WTC11 (cell line): ENCODE results near the gene POLR2A. TPM values are rescaled to one million over a fixed set of nuclear protein-coding genes. Genes with fewer than 3 reads are reported as not detected.

ENCODE experiments used
- ATAC-seq: fragments of 200-7000 bp; cut with Tn5 transposase; 2 replicates; pipeline ENCODE4 v1.10.0; 2021; ENCODE audit warnings: mild to moderate bottlenecking, moderate library complexity
- CTCF ChIA-PET: fragments of 300-600 bp; sonication (Branson Sonifier 250); formaldehyde crosslinking; loops from one replicate; lab custom pipeline; 2021; ENCODE audit warnings: antibody characterized with exemption; lab: Charles Lee
- POLR2A ChIA-PET: fragments of 350-600 bp; sonication (Branson Sonifier 250); formaldehyde crosslinking; loops from one replicate; lab custom pipeline; 2021; ENCODE audit warnings: antibody characterized with exemption; lab: Charles Lee
- DNase-seq: peaks from one replicate; pipeline ENCODE4 v3.0.0; 2021; ENCODE audit warnings: low spot score
- H3K27ac Mint-ChIP-seq: 2 replicates; pipeline ENCODE4 v1.8.0; 2021; ENCODE audit warnings: mixed read lengths
- H3K27me3 Mint-ChIP-seq: 2 replicates; pipeline ENCODE4 v1.8.0; 2021; ENCODE audit warnings: low read depth, mild to moderate bottlenecking, moderate library complexity, mixed read lengths
- H3K36me3 Mint-ChIP-seq: 2 replicates; pipeline ENCODE4 v1.8.0; 2021; ENCODE audit warnings: mixed read lengths
- H3K4me1 Mint-ChIP-seq: 2 replicates; pipeline ENCODE4 v1.8.0; 2022; ENCODE audit warnings: mixed read lengths
- H3K4me3 Mint-ChIP-seq: 2 replicates; pipeline ENCODE4 v1.8.0; 2021; ENCODE audit warnings: mild to moderate bottlenecking, moderate library complexity, mixed read lengths
- H3K9me3 Mint-ChIP-seq: 2 replicates; pipeline ENCODE4 v1.8.0; 2021; ENCODE audit warnings: mixed read lengths
- FOXJ3 ChIP-seq: sonication (generic); formaldehyde crosslinking; IDR thresholded peaks from 2 replicates; pipeline ENCODE4 v1.9.0; 2021; ENCODE audit warnings: missing genetic modification reagents, mild to moderate bottlenecking, borderline replicate concordance
- JUN ChIP-seq: sonication (generic); formaldehyde crosslinking; IDR thresholded peaks from 2 replicates; pipeline ENCODE4 v1.8.0; 2023; ENCODE audit warnings: mild to moderate bottlenecking, missing genetic modification reagents
- KAT7 ChIP-seq: sonication (generic); formaldehyde crosslinking; IDR thresholded peaks from 2 replicates; pipeline ENCODE4 v1.8.1; 2023; ENCODE audit warnings: missing genetic modification reagents, mild to moderate bottlenecking, borderline replicate concordance
- NFE2L1 ChIP-seq: sonication (generic); formaldehyde crosslinking; IDR thresholded peaks from 2 replicates; pipeline ENCODE4 v1.8.1; 2023; ENCODE audit warnings: missing genetic modification reagents
- TP53 ChIP-seq: sonication (generic); formaldehyde crosslinking; IDR thresholded peaks from 2 replicates; pipeline ENCODE4 v1.8.1; 2023; ENCODE audit warnings: mild to moderate bottlenecking, missing genetic modification reagents
- ZNF121 ChIP-seq: sonication (generic); formaldehyde crosslinking; IDR thresholded peaks from 2 replicates; pipeline ENCODE4 v1.8.0; 2023; ENCODE audit warnings: missing genetic modification reagents
- total RNA-seq: library from RNA; stranded (reverse); gene quantifications from 3 replicates; pipeline ENCODE4 v1.2.3, GENCODE V29; 2021
- TF ChIP-seq, protein P1 (sequence below): fragments of 250-450 bp; sonication (Bioruptor Pico); IDR thresholded peaks from 2 replicates; pipeline ENCODE4 v1.9.0; 2021; ENCODE audit warnings: mild to moderate bottlenecking
- TF ChIP-seq, protein P2 (sequence below): sonication (generic); formaldehyde crosslinking; IDR thresholded peaks from 2 replicates; pipeline ENCODE4 v1.8.1; 2023; ENCODE audit warnings: mild to moderate bottlenecking, moderate library complexity, missing genetic modification reagents
- TF ChIP-seq, protein P3 (sequence below): sonication (generic); formaldehyde crosslinking; IDR thresholded peaks from 2 replicates; pipeline ENCODE4 v1.8.1; 2023; ENCODE audit warnings: mild to moderate bottlenecking, missing genetic modification reagents, moderate library complexity
- TF ChIP-seq, protein P4 (sequence below): sonication (generic); formaldehyde crosslinking; IDR thresholded peaks from 2 replicates; pipeline ENCODE4 v1.8.1; 2022; ENCODE audit warnings: missing genetic modification reagents, borderline replicate concordance
- TF ChIP-seq, protein P5 (sequence below): fragments of 250-450 bp; sonication (Bioruptor Pico); IDR thresholded peaks from 2 replicates; pipeline ENCODE4 v1.9.0; 2021; ENCODE audit warnings: moderate library complexity, mild to moderate bottlenecking, inconsistent platforms, borderline replicate concordance
- TF ChIP-seq, protein P6 (sequence below): fragments of 250-450 bp; sonication (Bioruptor Pico); IDR thresholded peaks from 2 replicates; pipeline ENCODE4 v1.8.0; 2021; ENCODE audit warnings: mild to moderate bottlenecking
- TF ChIP-seq, protein P7 (sequence below): sonication (generic); formaldehyde crosslinking; IDR thresholded peaks from 2 replicates; pipeline ENCODE4 v1.8.1; 2022; ENCODE audit warnings: mild to moderate bottlenecking, missing genetic modification reagents, moderate library complexity, borderline replicate concordance
- TF ChIP-seq, protein P8 (sequence below): sonication (generic); formaldehyde crosslinking; IDR thresholded peaks from 2 replicates; pipeline ENCODE4 v1.8.1; 2023; ENCODE audit warnings: mild to moderate bottlenecking, missing genetic modification reagents
- TF ChIP-seq, protein P9 (sequence below): sonication (generic); formaldehyde crosslinking; IDR thresholded peaks from 2 replicates; pipeline ENCODE4 v1.8.1; 2022; ENCODE audit warnings: mild to moderate bottlenecking, moderate library complexity, missing genetic modification reagents

Gene POLR2A
- total RNA-seq, 1 experiment from 2014 or later, result 170 TPM

DNA sequence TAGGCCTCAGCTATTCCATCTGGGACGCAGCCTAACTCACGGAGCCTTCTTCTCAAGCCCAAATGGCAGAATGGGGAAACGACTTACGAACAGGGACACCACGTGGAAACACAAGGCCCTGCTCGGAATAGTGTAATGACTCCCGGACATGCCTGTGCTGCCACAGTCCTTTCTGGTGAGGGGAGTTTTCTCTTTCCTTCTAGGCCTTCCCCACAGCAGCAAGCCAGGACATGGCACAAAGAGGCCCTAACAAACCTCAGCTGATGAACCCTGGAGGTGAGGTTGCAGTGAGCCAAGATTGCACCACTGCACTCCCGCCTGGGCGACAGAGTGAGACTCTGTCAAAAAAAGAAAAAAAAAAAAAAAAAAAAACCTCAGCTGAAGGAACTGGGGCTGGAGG lies 20.1 kb upstream of the POLR2A start:
- ChIA-PET POLR2A (interaction anchor here (0.5 kb wide), 1 partner anchor 83 kb away, joined by 4 read pairs; no protein-coding TSS in a partner anchor), CTCF (interaction anchor here (0.6 kb wide), 1 partner anchor 93 kb away, joined by 3 read pairs; no protein-coding TSS in a partner anchor)

DNA sequence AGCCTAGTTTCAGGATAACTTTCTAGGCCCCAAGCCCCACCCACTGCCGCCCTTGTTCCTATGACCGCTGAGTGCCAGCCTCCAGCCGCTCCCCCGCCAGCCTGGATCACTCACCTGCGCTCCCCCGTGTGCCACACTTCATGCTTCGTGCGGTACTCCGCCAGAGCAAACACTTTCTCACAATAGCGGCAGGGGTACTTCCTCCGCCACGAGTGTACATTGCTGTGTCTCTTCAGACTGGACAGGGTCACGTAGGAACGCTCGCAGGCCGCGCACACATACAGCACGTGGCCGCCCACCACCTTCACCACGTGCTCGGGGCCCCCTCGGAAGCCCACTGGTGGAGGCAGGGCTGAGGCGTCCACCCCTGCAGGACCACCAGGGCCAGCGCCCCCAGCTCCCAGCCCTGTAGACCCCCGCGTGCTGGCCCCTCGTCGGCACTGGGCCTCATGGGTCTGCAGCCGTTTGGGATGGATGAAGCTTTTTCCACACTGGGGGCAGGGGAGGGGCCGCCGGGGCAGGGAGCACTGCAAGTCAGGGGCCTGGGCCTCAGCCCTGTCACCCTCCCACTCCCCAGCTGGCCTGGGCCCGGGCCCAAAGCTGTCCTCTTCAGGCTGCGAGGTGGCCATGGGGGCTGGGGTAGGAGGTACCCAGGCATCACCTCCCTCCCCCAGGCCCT lies 18.4 kb upstream of the POLR2A start:
- no peak overlapping the region for H3K27ac Mint-ChIP-seq
- TF ChIP-seq, protein P1, sequence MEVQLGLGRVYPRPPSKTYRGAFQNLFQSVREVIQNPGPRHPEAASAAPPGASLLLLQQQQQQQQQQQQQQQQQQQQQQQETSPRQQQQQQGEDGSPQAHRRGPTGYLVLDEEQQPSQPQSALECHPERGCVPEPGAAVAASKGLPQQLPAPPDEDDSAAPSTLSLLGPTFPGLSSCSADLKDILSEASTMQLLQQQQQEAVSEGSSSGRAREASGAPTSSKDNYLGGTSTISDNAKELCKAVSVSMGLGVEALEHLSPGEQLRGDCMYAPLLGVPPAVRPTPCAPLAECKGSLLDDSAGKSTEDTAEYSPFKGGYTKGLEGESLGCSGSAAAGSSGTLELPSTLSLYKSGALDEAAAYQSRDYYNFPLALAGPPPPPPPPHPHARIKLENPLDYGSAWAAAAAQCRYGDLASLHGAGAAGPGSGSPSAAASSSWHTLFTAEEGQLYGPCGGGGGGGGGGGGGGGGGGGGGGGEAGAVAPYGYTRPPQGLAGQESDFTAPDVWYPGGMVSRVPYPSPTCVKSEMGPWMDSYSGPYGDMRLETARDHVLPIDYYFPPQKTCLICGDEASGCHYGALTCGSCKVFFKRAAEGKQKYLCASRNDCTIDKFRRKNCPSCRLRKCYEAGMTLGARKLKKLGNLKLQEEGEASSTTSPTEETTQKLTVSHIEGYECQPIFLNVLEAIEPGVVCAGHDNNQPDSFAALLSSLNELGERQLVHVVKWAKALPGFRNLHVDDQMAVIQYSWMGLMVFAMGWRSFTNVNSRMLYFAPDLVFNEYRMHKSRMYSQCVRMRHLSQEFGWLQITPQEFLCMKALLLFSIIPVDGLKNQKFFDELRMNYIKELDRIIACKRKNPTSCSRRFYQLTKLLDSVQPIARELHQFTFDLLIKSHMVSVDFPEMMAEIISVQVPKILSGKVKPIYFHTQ (CRISPR knock-in tag), result no peak
- TF ChIP-seq KAT7 (CRISPR knock-in tag), result no peak
- TF ChIP-seq, protein P2, sequence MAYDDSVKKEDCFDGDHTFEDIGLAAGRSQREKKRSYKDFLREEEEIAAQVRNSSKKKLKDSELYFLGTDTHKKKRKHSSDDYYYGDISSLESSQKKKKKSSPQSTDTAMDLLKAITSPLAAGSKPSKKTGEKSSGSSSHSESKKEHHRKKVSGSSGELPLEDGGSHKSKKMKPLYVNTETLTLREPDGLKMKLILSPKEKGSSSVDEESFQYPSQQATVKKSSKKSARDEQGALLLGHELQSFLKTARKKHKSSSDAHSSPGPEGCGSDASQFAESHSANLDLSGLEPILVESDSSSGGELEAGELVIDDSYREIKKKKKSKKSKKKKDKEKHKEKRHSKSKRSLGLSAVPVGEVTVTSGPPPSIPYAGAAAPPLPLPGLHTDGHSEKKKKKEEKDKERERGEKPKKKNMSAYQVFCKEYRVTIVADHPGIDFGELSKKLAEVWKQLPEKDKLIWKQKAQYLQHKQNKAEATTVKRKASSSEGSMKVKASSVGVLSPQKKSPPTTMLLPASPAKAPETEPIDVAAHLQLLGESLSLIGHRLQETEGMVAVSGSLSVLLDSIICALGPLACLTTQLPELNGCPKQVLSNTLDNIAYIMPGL (CRISPR knock-in tag), result no peak
- no peak for TF ChIP-seq FOXJ3 (CRISPR knock-in tag)
- TF ChIP-seq, protein P3, sequence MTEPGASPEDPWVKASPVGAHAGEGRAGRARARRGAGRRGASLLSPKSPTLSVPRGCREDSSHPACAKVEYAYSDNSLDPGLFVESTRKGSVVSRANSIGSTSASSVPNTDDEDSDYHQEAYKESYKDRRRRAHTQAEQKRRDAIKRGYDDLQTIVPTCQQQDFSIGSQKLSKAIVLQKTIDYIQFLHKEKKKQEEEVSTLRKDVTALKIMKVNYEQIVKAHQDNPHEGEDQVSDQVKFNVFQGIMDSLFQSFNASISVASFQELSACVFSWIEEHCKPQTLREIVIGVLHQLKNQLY (CRISPR knock-in tag), result no peak
- TF ChIP-seq, protein P4, sequence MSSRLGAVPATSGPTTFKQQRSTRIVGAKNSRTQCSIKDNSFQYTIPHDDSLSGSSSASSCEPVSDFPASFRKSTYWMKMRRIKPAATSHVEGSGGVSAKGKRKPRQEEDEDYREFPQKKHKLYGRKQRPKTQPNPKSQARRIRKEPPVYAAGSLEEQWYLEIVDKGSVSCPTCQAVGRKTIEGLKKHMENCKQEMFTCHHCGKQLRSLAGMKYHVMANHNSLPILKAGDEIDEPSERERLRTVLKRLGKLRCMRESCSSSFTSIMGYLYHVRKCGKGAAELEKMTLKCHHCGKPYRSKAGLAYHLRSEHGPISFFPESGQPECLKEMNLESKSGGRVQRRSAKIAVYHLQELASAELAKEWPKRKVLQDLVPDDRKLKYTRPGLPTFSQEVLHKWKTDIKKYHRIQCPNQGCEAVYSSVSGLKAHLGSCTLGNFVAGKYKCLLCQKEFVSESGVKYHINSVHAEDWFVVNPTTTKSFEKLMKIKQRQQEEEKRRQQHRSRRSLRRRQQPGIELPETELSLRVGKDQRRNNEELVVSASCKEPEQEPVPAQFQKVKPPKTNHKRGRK (CRISPR knock-in tag), result no peak
- TF ChIP-seq JUN (CRISPR knock-in tag), result no peak
- TF ChIP-seq, protein P5, sequence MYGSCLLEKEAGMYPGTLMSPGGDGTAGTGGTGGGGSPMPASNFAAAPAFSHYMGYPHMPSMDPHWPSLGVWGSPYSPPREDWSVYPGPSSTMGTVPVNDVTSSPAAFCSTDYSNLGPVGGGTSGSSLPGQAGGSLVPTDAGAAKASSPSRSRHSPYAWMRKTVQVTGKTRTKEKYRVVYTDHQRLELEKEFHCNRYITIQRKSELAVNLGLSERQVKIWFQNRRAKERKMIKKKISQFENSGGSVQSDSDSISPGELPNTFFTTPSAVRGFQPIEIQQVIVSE (CRISPR knock-in tag), result no peak
- TF ChIP-seq, all 79 proteins: peak for 0
- no peaks in the 10 kb centered on the region for H3K36me3 Mint-ChIP-seq
- ATAC-seq (no peak), DNase-seq (no peak)
- H3K9me3 Mint-ChIP-seq, result no peaks in the 10 kb centered on the region
- ChIA-PET CTCF (interaction anchor here (0.7 to 1.2 kb wide), 2 partner anchors 95 to 116 kb away, joined by 4 to 6 read pairs; no protein-coding TSS in a partner anchor), POLR2A (interaction anchor here (0.7 kb wide), 1 partner anchor 34 kb away, joined by 5 read pairs; no protein-coding TSS in a partner anchor)
- H3K27me3 Mint-ChIP-seq, result no peaks in the 10 kb centered on the region
- peaks cover 13% of the 10 kb centered on the region for H3K4me1 Mint-ChIP-seq
- H3K4me3 Mint-ChIP-seq, result no peak overlapping the region

More for the DNA sequence above, 20.1 kb upstream of the POLR2A start:
- H3K27ac Mint-ChIP-seq, result no peak overlapping the region
- TF ChIP-seq, protein P6, sequence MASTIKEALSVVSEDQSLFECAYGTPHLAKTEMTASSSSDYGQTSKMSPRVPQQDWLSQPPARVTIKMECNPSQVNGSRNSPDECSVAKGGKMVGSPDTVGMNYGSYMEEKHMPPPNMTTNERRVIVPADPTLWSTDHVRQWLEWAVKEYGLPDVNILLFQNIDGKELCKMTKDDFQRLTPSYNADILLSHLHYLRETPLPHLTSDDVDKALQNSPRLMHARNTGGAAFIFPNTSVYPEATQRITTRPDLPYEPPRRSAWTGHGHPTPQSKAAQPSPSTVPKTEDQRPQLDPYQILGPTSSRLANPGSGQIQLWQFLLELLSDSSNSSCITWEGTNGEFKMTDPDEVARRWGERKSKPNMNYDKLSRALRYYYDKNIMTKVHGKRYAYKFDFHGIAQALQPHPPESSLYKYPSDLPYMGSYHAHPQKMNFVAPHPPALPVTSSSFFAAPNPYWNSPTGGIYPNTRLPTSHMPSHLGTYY (CRISPR knock-in tag), result no peak
- ATAC-seq (no peak), DNase-seq (no peak)
- no peaks in the 10 kb centered on the region for H3K9me3 Mint-ChIP-seq
- no peak overlapping the region for H3K4me3 Mint-ChIP-seq
- H3K36me3 Mint-ChIP-seq, result no peaks in the 10 kb centered on the region
- peaks cover 4% of the 10 kb centered on the region for H3K27me3 Mint-ChIP-seq
- peaks cover 17% of the 10 kb centered on the region for H3K4me1 Mint-ChIP-seq

DNA sequence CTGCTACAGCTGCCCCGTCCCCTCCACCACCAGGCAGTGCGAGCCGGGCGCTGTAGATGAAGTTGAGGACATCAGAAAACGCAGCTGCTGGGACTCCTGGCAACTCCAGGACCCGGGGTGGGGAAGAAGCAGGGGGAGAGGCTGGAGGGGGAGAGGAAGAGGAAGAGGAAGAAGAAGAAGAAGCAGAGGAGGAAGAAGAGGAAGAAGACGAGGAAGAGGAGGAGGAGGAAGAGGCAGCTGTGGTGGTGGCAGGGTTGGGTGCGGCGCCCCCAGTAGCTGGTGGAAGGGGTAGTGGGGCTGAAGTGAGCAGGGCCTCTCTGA lies 17.9 kb upstream of the POLR2A start:
- CTCF ChIA-PET, result no interaction called here
- Mint-ChIP-seq H3K27ac (no peak overlapping the region), H3K36me3 (no peaks in the 10 kb centered on the region), H3K9me3 (no peaks in the 10 kb centered on the region), H3K27me3 (no peaks in the 10 kb centered on the region), H3K4me3 (no peak overlapping the region), H3K4me1 (peaks cover 9% of the 10 kb centered on the region)
- POLR2A ChIA-PET, result no interaction called here
- no peak for ATAC-seq
- no peak for DNase-seq
- TF ChIP-seq ZNF121 (CRISPR knock-in tag) (no peak), TP53 (no peak), NFE2L1 (CRISPR knock-in tag) (no peak)
- TF ChIP-seq, protein P7, sequence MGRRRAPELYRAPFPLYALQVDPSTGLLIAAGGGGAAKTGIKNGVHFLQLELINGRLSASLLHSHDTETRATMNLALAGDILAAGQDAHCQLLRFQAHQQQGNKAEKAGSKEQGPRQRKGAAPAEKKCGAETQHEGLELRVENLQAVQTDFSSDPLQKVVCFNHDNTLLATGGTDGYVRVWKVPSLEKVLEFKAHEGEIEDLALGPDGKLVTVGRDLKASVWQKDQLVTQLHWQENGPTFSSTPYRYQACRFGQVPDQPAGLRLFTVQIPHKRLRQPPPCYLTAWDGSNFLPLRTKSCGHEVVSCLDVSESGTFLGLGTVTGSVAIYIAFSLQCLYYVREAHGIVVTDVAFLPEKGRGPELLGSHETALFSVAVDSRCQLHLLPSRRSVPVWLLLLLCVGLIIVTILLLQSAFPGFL, result no peak
- TF ChIP-seq, protein P8, sequence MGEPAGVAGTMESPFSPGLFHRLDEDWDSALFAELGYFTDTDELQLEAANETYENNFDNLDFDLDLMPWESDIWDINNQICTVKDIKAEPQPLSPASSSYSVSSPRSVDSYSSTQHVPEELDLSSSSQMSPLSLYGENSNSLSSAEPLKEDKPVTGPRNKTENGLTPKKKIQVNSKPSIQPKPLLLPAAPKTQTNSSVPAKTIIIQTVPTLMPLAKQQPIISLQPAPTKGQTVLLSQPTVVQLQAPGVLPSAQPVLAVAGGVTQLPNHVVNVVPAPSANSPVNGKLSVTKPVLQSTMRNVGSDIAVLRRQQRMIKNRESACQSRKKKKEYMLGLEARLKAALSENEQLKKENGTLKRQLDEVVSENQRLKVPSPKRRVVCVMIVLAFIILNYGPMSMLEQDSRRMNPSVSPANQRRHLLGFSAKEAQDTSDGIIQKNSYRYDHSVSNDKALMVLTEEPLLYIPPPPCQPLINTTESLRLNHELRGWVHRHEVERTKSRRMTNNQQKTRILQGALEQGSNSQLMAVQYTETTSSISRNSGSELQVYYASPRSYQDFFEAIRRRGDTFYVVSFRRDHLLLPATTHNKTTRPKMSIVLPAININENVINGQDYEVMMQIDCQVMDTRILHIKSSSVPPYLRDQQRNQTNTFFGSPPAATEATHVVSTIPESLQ (CRISPR knock-in tag), result no peak
- TF ChIP-seq, protein P9, sequence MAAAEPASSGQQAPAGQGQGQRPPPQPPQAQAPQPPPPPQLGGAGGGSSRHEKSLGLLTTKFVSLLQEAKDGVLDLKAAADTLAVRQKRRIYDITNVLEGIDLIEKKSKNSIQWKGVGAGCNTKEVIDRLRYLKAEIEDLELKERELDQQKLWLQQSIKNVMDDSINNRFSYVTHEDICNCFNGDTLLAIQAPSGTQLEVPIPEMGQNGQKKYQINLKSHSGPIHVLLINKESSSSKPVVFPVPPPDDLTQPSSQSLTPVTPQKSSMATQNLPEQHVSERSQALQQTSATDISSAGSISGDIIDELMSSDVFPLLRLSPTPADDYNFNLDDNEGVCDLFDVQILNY (CRISPR knock-in tag), result no peak
